ENCODE data around the gene LAMA1.

DNA sequence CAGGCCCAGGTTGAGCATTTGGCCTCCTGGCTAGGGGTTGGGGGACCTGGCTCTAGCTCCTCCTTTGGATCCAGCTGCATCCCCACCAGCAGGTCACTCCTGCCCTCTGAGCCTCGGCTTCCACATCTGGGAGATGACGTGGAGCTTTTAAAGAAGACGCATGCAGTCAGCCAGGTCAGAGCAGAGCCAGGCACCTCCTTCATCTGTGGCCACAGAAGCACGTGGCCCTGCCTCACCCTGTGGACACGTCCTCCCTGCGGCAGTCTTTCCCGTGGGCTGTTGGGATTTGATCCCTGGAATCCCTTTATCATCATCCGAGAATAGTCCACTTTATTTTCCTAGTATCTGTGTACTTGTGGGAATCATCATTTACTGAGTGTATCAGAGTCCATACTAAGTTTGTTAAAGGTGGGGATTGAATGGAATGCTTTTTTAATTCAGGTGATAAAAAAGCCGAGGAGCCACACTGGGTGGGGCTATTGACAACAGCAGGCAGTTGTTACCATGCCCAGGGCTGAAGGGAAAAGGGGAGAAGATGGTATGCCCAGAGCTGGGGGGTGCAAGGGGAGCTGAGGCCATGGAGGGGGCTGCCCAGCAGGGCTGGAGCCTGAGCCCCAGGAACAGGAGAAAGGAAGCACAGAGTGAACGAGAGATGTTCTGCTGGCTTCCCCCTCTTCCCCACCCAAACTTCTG, 170.1 kb downstream of the LAMA1 start:
- TF ChIP-seq POLR2A (IDR thresholded peaks at IDR 0.05; ENCODE audit: low read depth, low read length) (no peak), RAD21 (IDR thresholded peaks at IDR 0.05; ENCODE audit: low read length) (no peak), CHD1 (IDR thresholded peaks at IDR 0.05; ENCODE audit: low read depth, low read length) (no peak), BHLHE40 (IDR thresholded peaks at IDR 0.05; ENCODE audit: low read depth, low read length) (no peak), NFE2L2 (IDR thresholded peaks at IDR 0.05; ENCODE audit: low read depth, low read length) (no peak), RCOR1 (IDR thresholded peaks at IDR 0.05; ENCODE audit: insufficient replicate concordance, low read length) (no peak), RFX5 (IDR thresholded peaks at IDR 0.05; ENCODE audit: low read depth, low read length) (no peak), SMC3 (IDR thresholded peaks at IDR 0.05; ENCODE audit: low read depth, low read length) (no peak), CEBPB (IDR thresholded peaks at IDR 0.05; ENCODE audit: low read depth, low read length) (no peak), MAZ (IDR thresholded peaks at IDR 0.05; ENCODE audit: borderline replicate concordance, low read depth, low read length) (no peak), MAFK (IDR thresholded peaks at IDR 0.05; ENCODE audit: low read depth, low read length) (no peak)
- TF ChIP-seq, protein P1, sequence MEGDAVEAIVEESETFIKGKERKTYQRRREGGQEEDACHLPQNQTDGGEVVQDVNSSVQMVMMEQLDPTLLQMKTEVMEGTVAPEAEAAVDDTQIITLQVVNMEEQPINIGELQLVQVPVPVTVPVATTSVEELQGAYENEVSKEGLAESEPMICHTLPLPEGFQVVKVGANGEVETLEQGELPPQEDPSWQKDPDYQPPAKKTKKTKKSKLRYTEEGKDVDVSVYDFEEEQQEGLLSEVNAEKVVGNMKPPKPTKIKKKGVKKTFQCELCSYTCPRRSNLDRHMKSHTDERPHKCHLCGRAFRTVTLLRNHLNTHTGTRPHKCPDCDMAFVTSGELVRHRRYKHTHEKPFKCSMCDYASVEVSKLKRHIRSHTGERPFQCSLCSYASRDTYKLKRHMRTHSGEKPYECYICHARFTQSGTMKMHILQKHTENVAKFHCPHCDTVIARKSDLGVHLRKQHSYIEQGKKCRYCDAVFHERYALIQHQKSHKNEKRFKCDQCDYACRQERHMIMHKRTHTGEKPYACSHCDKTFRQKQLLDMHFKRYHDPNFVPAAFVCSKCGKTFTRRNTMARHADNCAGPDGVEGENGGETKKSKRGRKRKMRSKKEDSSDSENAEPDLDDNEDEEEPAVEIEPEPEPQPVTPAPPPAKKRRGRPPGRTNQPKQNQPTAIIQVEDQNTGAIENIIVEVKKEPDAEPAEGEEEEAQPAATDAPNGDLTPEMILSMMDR (conservative IDR thresholded peaks at IDR 0.05; ENCODE audit: low read depth, low read length), result no peak
- TF ChIP-seq, protein P2, sequence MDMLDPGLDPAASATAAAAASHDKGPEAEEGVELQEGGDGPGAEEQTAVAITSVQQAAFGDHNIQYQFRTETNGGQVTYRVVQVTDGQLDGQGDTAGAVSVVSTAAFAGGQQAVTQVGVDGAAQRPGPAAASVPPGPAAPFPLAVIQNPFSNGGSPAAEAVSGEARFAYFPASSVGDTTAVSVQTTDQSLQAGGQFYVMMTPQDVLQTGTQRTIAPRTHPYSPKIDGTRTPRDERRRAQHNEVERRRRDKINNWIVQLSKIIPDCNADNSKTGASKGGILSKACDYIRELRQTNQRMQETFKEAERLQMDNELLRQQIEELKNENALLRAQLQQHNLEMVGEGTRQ (IDR thresholded peaks at IDR 0.05; ENCODE audit: low read depth, low read length), result no peak
- TF ChIP-seq, protein P3, sequence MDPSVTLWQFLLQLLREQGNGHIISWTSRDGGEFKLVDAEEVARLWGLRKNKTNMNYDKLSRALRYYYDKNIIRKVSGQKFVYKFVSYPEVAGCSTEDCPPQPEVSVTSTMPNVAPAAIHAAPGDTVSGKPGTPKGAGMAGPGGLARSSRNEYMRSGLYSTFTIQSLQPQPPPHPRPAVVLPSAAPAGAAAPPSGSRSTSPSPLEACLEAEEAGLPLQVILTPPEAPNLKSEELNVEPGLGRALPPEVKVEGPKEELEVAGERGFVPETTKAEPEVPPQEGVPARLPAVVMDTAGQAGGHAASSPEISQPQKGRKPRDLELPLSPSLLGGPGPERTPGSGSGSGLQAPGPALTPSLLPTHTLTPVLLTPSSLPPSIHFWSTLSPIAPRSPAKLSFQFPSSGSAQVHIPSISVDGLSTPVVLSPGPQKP (IDR thresholded peaks at IDR 0.05; ENCODE audit: borderline replicate concordance, low read depth, low read length), result no peak
